Measurements from ENCODE around the gene CYP19A1. TPM values are rescaled to one million over a fixed set of nuclear protein-coding genes. Genes with fewer than 3 reads are reported as not detected.
A peak's percentile ranks its signal among the peaks of the same experiment; 100 is the strongest.

CYP19A1 gene
- total and polyA plus RNA-seq, 9 of the 15 experiments (the other 6 are each of a cell fraction or from before 2014, with no cell fraction given) = 0.16 to 0.63 (median 0.47) TPM; not detected in 3

DNA sequence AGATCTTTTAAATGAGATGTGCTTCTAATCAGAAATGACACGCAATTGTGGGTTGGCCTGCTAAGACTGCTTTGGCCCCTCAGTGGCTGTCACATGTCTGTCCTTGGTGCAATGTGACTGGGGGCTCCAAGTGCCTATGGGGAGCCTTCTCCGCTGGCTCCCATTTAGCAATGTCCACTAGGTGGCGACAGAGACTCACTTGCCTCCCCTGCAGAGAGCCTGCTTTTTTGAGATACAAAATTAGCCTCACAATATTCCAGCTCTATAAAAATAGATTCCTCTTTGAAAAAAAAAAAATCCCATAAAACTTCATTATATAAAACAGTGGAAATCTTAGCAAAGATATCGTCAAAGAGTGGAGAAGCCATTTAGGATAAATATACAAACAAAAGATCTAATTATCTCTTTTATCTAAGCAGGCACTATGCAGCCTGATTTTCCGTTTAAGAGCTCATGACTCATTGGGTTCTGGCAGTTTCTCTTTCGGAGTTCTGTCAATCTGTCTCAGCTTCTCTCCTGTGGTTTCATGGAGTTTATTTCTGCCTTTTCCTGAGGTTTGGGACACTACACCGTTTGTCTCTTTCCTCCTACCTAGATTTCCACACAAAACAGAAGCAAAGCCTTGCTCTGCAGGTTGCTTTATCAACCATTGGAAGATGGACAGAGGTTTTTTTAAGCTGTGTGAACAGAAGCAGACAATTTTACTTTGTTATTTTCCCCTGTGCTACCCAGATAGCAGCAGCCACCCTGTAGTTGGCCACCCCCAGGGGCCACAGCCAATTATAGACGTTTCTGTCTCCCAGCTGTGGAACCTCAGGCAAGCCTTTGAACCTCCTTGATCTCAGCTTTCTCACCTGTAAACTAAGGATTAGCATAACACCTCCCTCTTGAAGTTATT is 175.3 kb downstream of the CYP19A1 start (continued):
- TF ChIP-seq, protein P1, sequence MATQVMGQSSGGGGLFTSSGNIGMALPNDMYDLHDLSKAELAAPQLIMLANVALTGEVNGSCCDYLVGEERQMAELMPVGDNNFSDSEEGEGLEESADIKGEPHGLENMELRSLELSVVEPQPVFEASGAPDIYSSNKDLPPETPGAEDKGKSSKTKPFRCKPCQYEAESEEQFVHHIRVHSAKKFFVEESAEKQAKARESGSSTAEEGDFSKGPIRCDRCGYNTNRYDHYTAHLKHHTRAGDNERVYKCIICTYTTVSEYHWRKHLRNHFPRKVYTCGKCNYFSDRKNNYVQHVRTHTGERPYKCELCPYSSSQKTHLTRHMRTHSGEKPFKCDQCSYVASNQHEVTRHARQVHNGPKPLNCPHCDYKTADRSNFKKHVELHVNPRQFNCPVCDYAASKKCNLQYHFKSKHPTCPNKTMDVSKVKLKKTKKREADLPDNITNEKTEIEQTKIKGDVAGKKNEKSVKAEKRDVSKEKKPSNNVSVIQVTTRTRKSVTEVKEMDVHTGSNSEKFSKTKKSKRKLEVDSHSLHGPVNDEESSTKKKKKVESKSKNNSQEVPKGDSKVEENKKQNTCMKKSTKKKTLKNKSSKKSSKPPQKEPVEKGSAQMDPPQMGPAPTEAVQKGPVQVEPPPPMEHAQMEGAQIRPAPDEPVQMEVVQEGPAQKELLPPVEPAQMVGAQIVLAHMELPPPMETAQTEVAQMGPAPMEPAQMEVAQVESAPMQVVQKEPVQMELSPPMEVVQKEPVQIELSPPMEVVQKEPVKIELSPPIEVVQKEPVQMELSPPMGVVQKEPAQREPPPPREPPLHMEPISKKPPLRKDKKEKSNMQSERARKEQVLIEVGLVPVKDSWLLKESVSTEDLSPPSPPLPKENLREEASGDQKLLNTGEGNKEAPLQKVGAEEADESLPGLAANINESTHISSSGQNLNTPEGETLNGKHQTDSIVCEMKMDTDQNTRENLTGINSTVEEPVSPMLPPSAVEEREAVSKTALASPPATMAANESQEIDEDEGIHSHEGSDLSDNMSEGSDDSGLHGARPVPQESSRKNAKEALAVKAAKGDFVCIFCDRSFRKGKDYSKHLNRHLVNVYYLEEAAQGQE (IDR thresholded peaks at IDR 0.05; ENCODE audit: borderline replicate concordance) = peak; percentile 76
- TF ChIP-seq, protein P1 (CRISPR knock-in tag; IDR thresholded peaks at IDR 0.05; ENCODE audit: low read depth) = no peak
- TF ChIP-seq, protein P2, sequence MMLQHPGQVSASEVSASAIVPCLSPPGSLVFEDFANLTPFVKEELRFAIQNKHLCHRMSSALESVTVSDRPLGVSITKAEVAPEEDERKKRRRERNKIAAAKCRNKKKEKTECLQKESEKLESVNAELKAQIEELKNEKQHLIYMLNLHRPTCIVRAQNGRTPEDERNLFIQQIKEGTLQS (IDR thresholded peaks at IDR 0.05) = peak; percentile 62; the same call in 1 of the 2 replicates
- TF ChIP-seq, protein P2 (CRISPR knock-in tag; conservative IDR thresholded peaks at IDR 0.05) = no peak
- TF ChIP-seq, protein P3, sequence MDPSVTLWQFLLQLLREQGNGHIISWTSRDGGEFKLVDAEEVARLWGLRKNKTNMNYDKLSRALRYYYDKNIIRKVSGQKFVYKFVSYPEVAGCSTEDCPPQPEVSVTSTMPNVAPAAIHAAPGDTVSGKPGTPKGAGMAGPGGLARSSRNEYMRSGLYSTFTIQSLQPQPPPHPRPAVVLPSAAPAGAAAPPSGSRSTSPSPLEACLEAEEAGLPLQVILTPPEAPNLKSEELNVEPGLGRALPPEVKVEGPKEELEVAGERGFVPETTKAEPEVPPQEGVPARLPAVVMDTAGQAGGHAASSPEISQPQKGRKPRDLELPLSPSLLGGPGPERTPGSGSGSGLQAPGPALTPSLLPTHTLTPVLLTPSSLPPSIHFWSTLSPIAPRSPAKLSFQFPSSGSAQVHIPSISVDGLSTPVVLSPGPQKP (CRISPR knock-in tag; IDR thresholded peaks at IDR 0.05) = no peak
- TF ChIP-seq STAG1 (CRISPR knock-in tag; IDR thresholded peaks at IDR 0.05; ENCODE audit: borderline replicate concordance) (peak; percentile 32; the same call in 1 of the 2 replicates), HCFC1 (IDR thresholded peaks at IDR 0.05; ENCODE audit: low read depth, low read length) (0 out of 2 replicates have a peak, but pooled peaks have one; percentile 10), ZNF263 (CRISPR knock-in tag; IDR thresholded peaks at IDR 0.05; ENCODE audit: borderline replicate concordance) (peak; percentile 30; the same call in 1 of the 2 replicates), KLF16 (IDR thresholded peaks at IDR 0.05) (peak; percentile 68), MCM5 (IDR thresholded peaks at IDR 0.05; ENCODE audit: low read depth) (no peak), DPF2 (IDR thresholded peaks at IDR 0.05) (0 out of 2 replicates have a peak, but pooled peaks have one; percentile 12), FOSL1 (tag; conservative IDR thresholded peaks at IDR 0.05) (peak; percentile 93), MEIS2 (IDR thresholded peaks at IDR 0.05; ENCODE audit: partially characterized antibody) (peak; percentile 29), JUN (IDR thresholded peaks at IDR 0.05; ENCODE audit: borderline replicate concordance, low read depth, low read length) (0 out of 2 replicates have a peak, but pooled peaks have one; percentile 3), JUN (CRISPR knock-in tag; IDR thresholded peaks at IDR 0.05; ENCODE audit: borderline replicate concordance) (no peak)
- TF ChIP-seq, protein P4, sequence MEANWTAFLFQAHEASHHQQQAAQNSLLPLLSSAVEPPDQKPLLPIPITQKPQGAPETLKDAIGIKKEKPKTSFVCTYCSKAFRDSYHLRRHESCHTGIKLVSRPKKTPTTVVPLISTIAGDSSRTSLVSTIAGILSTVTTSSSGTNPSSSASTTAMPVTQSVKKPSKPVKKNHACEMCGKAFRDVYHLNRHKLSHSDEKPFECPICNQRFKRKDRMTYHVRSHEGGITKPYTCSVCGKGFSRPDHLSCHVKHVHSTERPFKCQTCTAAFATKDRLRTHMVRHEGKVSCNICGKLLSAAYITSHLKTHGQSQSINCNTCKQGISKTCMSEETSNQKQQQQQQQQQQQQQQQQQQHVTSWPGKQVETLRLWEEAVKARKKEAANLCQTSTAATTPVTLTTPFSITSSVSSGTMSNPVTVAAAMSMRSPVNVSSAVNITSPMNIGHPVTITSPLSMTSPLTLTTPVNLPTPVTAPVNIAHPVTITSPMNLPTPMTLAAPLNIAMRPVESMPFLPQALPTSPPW (CRISPR knock-in tag; IDR thresholded peaks at IDR 0.05) = 0 out of 2 replicates have a peak, but pooled peaks have one; percentile 27

Measured in K562 (cell line).